ENCODE results near the gene CYB5R4. TPM values are rescaled to one million over a fixed set of nuclear protein-coding genes. Genes with fewer than 3 reads are reported as not detected.
"Not testable (repeated sequence)": the region's sequence is repeated elsewhere in the genome, so short reads cannot be mapped to it uniquely, and the experiment has no call there.

CYB5R4 gene
- total RNA-seq, 4 donors from 2014 or later, result 4.2 to 13.1 (median 8.3) TPM

GRCh38 chr6:83889621-83890020, 30.1 kb downstream of the CYB5R4 start:
- Histone ChIP-seq H3K4me3 (no peak overlapping the region), H3K9me3 (no peaks in the 10 kb centered on the region), H3K27me3 (no peaks in the 10 kb centered on the region), H3K27ac (no peak overlapping the region), H3K4me1 (peaks cover 0 to 6% (median 0%) of the 10 kb centered on the region in 4 donors), H3K36me3 (no peaks in the 10 kb centered on the region)
- WGBS, 2 donors, result 87 to 100% methylated on average over 1 of the region's 1 CpG
- DNase-seq (ENCODE audit: low spot score in 2 of 2), result no peak
- TF ChIP-seq POLR2A (IDR thresholded peaks at IDR 0.05) (no peak), EP300 (IDR thresholded peaks at IDR 0.05) (no peak)
- TF ChIP-seq, protein P1, sequence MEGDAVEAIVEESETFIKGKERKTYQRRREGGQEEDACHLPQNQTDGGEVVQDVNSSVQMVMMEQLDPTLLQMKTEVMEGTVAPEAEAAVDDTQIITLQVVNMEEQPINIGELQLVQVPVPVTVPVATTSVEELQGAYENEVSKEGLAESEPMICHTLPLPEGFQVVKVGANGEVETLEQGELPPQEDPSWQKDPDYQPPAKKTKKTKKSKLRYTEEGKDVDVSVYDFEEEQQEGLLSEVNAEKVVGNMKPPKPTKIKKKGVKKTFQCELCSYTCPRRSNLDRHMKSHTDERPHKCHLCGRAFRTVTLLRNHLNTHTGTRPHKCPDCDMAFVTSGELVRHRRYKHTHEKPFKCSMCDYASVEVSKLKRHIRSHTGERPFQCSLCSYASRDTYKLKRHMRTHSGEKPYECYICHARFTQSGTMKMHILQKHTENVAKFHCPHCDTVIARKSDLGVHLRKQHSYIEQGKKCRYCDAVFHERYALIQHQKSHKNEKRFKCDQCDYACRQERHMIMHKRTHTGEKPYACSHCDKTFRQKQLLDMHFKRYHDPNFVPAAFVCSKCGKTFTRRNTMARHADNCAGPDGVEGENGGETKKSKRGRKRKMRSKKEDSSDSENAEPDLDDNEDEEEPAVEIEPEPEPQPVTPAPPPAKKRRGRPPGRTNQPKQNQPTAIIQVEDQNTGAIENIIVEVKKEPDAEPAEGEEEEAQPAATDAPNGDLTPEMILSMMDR (IDR thresholded peaks at IDR 0.05), result no peak

DNA sequence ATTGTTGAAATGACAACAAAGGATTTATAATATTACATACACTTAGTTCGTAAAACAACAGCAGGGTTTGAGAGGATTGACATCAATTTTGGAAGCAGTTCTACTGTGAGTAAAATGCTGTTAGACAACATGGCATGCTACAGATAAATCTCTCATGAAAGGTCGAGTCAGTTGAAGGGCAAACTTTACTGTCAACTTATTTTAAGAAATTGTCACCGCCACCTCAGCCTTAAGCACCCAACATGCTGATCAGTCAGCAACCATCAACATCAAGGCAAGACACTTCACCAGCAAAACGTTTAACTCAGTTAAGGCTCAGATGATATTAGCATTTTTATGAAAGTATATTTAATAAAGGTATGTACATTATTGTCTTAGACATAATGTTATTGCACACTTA, 31.0 kb downstream of the CYB5R4 start:
- Histone ChIP-seq H3K4me3 (no peak overlapping the region), H3K4me1 (peaks cover 0 to 6% (median 0%) of the 10 kb centered on the region in 4 donors), H3K27me3 (no peaks in the 10 kb centered on the region), H3K9me3 (no peaks in the 10 kb centered on the region), H3K36me3 (no peaks in the 10 kb centered on the region), H3K27ac (no peak overlapping the region)
- TF ChIP-seq EP300 (IDR thresholded peaks at IDR 0.05) (no peak), POLR2A (IDR thresholded peaks at IDR 0.05) (no peak)
- TF ChIP-seq, protein P1 (IDR thresholded peaks at IDR 0.05), result no peak
- no peak for DNase-seq (ENCODE audit: low spot score in 2 of 2)
- 87 to 97% methylated on average over 4 of the region's 4 CpGs for WGBS, 2 donors

- DNase-seq (ENCODE audit: low spot score in 2 of 2), result no peak
- TF ChIP-seq POLR2A (IDR thresholded peaks at IDR 0.05), result no peak
- no peak for TF ChIP-seq EP300 (IDR thresholded peaks at IDR 0.05)
- TF ChIP-seq, protein P1 (IDR thresholded peaks at IDR 0.05), result no peak
- 82 to 87% methylated on average over 4 of the region's 4 CpGs for WGBS, 2 donors
- Histone ChIP-seq H3K27me3 (no peaks in the 10 kb centered on the region), H3K4me1 (peaks cover 0 to 6% (median 0%) of the 10 kb centered on the region in 4 donors), H3K9me3 (no peaks in the 10 kb centered on the region), H3K36me3 (peaks cover 0 to 5% (median 0%) of the 10 kb centered on the region in 3 donors), H3K27ac (no peak overlapping the region), H3K4me3 (no peak overlapping the region)
Observed at GRCh38 chr6:83891586-83891985, 32.1 kb downstream of the CYB5R4 start.

GRCh38 chr6:83893024-83893423, 33.5 kb downstream of the CYB5R4 start:
- Histone ChIP-seq H3K4me1 (peaks cover 0 to 6% (median 0%) of the 10 kb centered on the region in 4 donors), H3K4me3 (no peak overlapping the region), H3K27me3 (no peaks in the 10 kb centered on the region), H3K36me3 (peaks cover 0 to 12% (median 0%) of the 10 kb centered on the region in 3 donors), H3K9me3 (peaks cover 0 to 7% (median 0%) of the 10 kb centered on the region in 4 donors), H3K27ac (no peak overlapping the region)
- 87 to 96% methylated on average over 1 of the region's 1 CpG for WGBS, 2 donors
- TF ChIP-seq, protein P1 (IDR thresholded peaks at IDR 0.05), result no peak
- TF ChIP-seq POLR2A (IDR thresholded peaks at IDR 0.05), result no peak
- TF ChIP-seq EP300 (IDR thresholded peaks at IDR 0.05), result no peak
- no peak for DNase-seq (ENCODE audit: low spot score in 2 of 2)

DNA sequence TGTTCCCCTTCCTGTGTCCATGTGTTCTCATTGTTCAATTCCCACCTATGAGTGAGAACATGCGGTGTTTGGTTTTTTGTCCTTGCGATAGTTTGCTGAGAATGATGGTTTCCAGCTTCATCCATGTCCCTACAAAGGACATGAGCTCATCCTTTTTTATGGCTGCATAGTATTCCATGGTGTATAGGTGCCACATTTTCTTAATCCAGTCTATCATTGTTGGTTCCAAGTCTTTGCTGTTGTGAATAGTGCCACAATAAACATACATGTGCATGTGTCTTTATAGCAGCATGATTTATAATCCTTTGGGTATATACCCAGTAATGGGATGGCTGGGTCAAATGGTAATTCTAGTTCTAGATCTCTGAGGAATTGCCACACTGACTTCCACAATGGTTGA, 37.6 kb downstream of the CYB5R4 start:
- Histone ChIP-seq H3K36me3 (peaks cover 0 to 12% (median 0%) of the 10 kb centered on the region in 3 donors), H3K9me3 (peaks cover 0 to 20% (median under 1%) of the 10 kb centered on the region in 4 donors)
- WGBS, 2 donors, result 86 to 100% methylated on average over 2 of the region's 2 CpGs
- not testable (repeated sequence) for H3K27ac ChIP-seq; H3K4me1 ChIP-seq; H3K4me3 ChIP-seq; H3K27me3 ChIP-seq; DNase-seq (ENCODE audit: low spot score in 2 of 2)

- Histone ChIP-seq H3K4me3 (no peak overlapping the region), H3K4me1 (peaks cover 0 to 7% (median 0%) of the 10 kb centered on the region in 4 donors), H3K27ac (no peak overlapping the region), H3K36me3 (peaks cover 0 to 13% (median 0%) of the 10 kb centered on the region in 3 donors), H3K27me3 (no peaks in the 10 kb centered on the region), H3K9me3 (peaks cover 0 to 50% (median 4%) of the 10 kb centered on the region in 4 donors)
- no peak for DNase-seq (ENCODE audit: low spot score in 2 of 2)
- WGBS, 2 donors, result 95 to 96% methylated on average over 1 of the region's 1 CpG
- no peak for TF ChIP-seq POLR2A (IDR thresholded peaks at IDR 0.05)
- TF ChIP-seq, protein P1 (IDR thresholded peaks at IDR 0.05), result no peak
- no peak for TF ChIP-seq EP300 (IDR thresholded peaks at IDR 0.05)
Observed at GRCh38 chr6:83901624-83902023, 42.1 kb downstream of the CYB5R4 start.
